Spinal cord (tissue), 10 donors: ENCODE measurements around the gene PFKL. TPM values are rescaled to one million over a fixed set of nuclear protein-coding genes. Genes with fewer than 3 reads are reported as not detected.
"Not testable (repeated sequence)": the region's sequence is repeated elsewhere in the genome, so short reads cannot be mapped to it uniquely, and the experiment has no call there.

Experiments
- DNase-seq, 6 donors: peaks; one replicate each; pipeline versions ENCODE4 v3.0.0 to v3.0.0-alpha.2; 2013 to 2015; ENCODE audit warnings: low spot score in 6 of 6, low read depth in 4 of 6
- H3K27ac ChIP-seq: one replicate; pipeline ENCODE4 v1.5.1; 2013; ENCODE audit warnings: low read depth, low read length, control low read depth
- H3K27me3 ChIP-seq: one replicate; pipeline ENCODE4 v1.6.1; 2013; ENCODE audit warnings: low read length; ENCODE audit not compliant: control insufficient read depth, insufficient read depth
- H3K36me3 ChIP-seq: one replicate; pipeline ENCODE4 v1.6.1; 2013; ENCODE audit warnings: low read length; ENCODE audit not compliant: control insufficient read depth, insufficient read depth
- H3K4me1 ChIP-seq: one replicate; pipeline ENCODE4 v1.6.1; 2013; ENCODE audit warnings: low read length; ENCODE audit not compliant: control insufficient read depth, insufficient read depth
- H3K4me3 ChIP-seq: one replicate; pipeline ENCODE4 v1.5.1; 2013; ENCODE audit warnings: low read depth, low read length, control low read depth
- H3K9me3 ChIP-seq: one replicate; pipeline ENCODE4 v1.6.1; 2013; ENCODE audit warnings: low read length; ENCODE audit not compliant: control insufficient read depth, insufficient read depth
- WGBS: methylation state at CpG from one replicate; pipeline ENCODE4 v1.1.5; 2013; ENCODE audit warnings: missing lambda C conversion rate; ENCODE audit not compliant: insufficient coverage; 5-methylcytosine and 5-hydroxymethylcytosine counted together
- polyA plus RNA-seq, 2 donors: library from polyadenylated mRNA; unstranded; fragments of 120-200 nt; gene quantifications; one replicate each; pipeline ENCODE4 v1.2.1, GENCODE V29; 2013; ENCODE audit not compliant: insufficient read length in 2 of 2
- total RNA-seq, 2 donors: library from RNA; depleted of rRNA in 1 of 2; stranded (reverse); fragments of 120-200 nt in 1 of 2; fragments of >200 nt in 1 of 2; gene quantifications; one replicate each; pipeline versions ENCODE4 v1.2.3 to v1.2.4, GENCODE V29; 2013 to 2014
- donor health status: healthy.

The PFKL gene
- total and polyA plus RNA-seq, 4 donors, result 107 to 172 (median 151) TPM

DNA sequence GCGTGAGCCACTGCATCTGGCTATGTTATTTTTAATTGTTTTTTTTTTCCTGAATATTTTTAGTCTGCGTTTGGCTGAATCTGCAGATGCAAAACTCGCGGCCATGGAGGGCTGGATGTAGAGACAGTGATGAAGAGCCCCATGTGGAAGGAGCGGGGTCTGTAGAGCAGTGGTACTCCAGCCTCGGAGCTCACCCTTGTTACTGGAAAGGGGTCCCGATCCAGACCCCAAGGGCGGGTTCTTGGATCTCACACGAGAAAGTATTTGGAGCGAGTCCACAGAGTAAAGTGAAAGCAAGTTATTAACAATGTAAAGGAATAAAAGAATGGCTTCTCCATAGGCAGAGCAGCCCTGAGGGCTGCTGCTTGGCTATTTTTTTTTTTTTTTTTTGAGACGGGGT, 56.3 kb downstream of the PFKL start:
- no peak overlapping the region for H3K4me3 ChIP-seq
- peaks cover 12% of the 10 kb centered on the region for H3K27me3 ChIP-seq
- WGBS, result 89% methylated on average over 8 of the region's 11 CpGs
- H3K9me3 ChIP-seq, result no peaks in the 10 kb centered on the region
- DNase-seq, result no peak
- no peak overlapping the region for H3K27ac ChIP-seq
- H3K36me3 ChIP-seq, result peaks cover 15% of the 10 kb centered on the region
- H3K4me1 ChIP-seq, result peaks cover 9% of the 10 kb centered on the region

DNA sequence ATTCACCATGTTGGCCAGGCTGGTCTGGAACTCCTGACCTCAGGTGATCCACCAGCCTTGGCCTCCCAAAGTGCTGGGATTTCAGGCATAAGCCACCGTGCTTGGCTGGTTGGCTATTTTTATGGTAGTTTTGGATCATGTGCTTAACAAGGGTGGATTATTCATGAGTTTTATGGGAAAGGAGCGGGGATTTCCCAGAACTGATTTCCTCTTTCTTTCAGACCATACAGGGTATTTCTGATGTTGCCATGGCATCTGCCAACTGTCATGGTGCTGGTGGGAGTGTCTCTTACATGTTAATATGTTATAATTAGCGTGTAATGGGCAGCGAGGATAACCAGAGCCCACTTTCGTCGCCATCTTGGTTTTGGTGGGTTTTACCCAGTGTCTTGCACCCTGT, 56.8 kb downstream of the PFKL start:
- Histone ChIP-seq H3K27ac (no peak overlapping the region), H3K4me1 (peaks cover 4% of the 10 kb centered on the region), H3K36me3 (peaks cover 14% of the 10 kb centered on the region), H3K27me3 (peaks cover 8% of the 10 kb centered on the region), H3K4me3 (no peak overlapping the region), H3K9me3 (no peaks in the 10 kb centered on the region)
- 75% methylated on average over 5 of the region's 6 CpGs for WGBS
- DNase-seq, result no peak

DNA sequence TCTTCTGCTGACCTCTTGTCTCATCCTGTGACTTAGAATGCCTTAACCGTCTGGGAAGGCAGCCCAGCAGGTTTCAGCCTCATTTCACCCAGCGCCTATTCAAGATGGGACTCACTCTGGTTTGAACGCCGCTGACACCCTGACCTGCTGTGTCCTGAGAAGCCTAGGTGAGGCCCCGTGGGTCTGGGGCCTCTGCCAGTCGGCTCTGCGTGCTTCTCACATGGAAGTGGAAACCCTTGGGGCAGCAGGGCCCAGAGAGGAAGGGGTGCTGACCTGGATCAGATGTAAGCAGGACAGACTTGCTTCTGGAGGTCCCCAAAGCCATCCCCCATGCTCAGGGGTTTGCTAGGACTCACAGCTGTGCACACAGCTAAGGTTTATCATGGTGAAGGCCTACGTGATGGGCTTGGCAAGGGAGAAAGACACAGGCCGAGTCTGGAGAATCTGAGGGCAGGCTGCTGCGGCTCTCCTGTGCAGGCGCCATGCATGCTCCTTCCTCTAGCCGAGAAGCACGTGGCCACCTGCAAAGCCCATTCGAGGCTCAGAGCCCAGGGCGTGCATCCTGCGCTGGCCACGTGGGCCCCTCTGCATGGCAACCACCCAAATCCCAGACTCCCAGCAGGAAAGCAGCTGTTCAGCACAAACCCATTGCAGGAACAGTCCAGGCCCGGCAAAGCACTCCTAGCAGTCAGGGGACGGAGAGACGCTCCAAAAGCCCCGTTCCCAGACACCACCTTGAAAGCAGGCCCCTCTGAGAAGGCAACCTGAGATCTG, 57.4 kb downstream of the PFKL start:
- peaks cover 1% of the 10 kb centered on the region for H3K27me3 ChIP-seq
- WGBS, result 84% methylated on average over 21 of the region's 21 CpGs
- H3K9me3 ChIP-seq, result no peaks in the 10 kb centered on the region
- DNase-seq, result no peak
- no peaks in the 10 kb centered on the region for H3K4me1 ChIP-seq
- no peak overlapping the region for H3K4me3 ChIP-seq
- no peak overlapping the region for H3K27ac ChIP-seq
- H3K36me3 ChIP-seq, result peaks cover 11% of the 10 kb centered on the region

DNA sequence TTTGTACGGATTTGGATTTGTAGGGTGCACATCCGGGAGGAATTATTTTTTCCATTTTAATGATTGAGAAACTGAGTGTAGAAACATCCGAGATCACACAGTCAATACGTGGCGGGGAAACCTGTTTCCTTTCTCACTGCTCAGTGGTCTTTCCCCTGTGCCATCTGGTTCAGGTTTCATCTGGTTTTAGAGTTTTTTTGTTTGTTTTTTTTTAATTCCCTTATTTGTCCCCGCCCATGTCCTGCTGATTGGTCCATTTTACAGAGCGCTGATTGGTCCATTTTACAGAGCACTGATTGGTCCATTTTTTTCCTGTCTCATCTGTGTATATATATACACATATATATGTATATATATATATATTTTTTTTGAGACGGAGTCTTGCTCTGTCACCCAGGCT, 59.5 kb downstream of the PFKL start:
- no peak for DNase-seq
- Histone ChIP-seq H3K36me3 (peaks cover 14% of the 10 kb centered on the region), H3K9me3 (peaks cover 2% of the 10 kb centered on the region), H3K27me3 (no peaks in the 10 kb centered on the region), H3K4me3 (no peak overlapping the region), H3K4me1 (no peaks in the 10 kb centered on the region), H3K27ac (no peak overlapping the region)
- WGBS, result 92% methylated on average over 4 of the region's 8 CpGs

DNA sequence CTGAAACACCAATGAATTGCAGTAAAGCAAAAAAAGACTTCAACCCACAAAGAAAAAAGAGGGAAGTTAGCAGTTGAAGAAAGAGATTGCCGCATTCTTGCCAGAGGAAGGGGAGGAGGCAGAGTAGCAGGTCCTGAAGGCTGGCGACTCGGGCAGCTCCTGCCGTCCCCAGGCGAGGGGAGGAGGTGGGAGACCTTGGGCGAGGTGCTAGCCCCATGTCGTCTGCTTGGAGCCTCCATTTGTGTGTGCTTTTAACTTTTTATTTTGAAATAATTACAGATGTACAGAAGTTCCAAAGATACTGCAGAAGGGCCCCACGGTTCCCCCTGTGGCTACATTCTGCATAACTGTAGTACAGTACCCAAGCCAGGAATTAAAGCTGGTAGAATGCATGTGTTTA, 60.3 kb downstream of the PFKL start:
- Histone ChIP-seq H3K4me3 (no peak overlapping the region), H3K9me3 (peaks cover 2% of the 10 kb centered on the region), H3K27ac (no peak overlapping the region), H3K27me3 (no peaks in the 10 kb centered on the region), H3K4me1 (no peaks in the 10 kb centered on the region), H3K36me3 (peaks cover 15% of the 10 kb centered on the region)
- DNase-seq, result no peak
- 64% methylated on average over 6 of the region's 8 CpGs for WGBS

DNA sequence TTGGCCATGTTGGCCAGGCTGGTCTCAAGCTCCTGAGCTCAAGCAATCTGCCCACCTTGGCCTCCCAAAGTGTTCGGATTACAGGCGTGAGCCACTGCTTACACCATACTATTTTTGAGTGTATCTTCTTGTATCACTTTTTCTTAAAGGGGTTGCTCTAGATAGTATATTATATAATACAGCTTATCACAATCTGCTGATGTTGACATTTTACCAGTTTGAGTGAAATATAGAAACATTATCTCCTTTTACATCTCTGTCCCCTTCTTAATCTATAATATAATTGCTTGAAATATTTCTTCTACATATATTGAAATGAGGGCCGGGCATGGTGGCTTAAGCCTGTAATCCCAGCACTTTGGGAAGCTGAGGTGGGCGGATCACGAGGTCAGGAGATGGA, 62.0 kb downstream of the PFKL start:
- not testable (repeated sequence) for H3K4me1 ChIP-seq, H3K27ac ChIP-seq, DNase-seq, H3K27me3 ChIP-seq, H3K4me3 ChIP-seq, H3K9me3 ChIP-seq
- peaks cover 28% of the 10 kb centered on the region for H3K36me3 ChIP-seq
- no CpG with 5 or more reads among the region's 5 CpGs for WGBS

DNA sequence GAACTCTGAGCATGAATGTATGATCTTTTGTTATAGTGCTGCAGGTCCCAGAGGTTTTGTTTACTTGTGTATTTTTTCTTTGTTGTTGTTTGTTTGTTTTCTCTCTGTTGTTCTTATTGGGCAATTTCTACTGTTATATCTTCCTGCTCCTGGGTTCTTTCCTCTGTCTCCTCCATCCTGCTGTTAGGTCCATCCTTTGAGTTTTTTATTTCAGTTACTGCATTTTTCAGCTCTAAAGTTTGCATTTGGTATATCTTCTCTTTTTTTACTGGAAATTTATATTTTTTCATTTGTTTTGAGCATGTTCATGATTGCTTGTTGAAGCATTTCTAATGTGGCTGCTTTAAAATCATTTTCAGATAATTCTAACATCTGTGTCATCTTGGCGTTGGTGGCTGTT, 63.4 kb downstream of the PFKL start:
- no peaks in the 10 kb centered on the region for H3K27me3 ChIP-seq
- no CpG with 5 or more reads among the region's 1 CpG for WGBS
- H3K4me1 ChIP-seq, result no peaks in the 10 kb centered on the region
- no peak overlapping the region for H3K27ac ChIP-seq
- H3K36me3 ChIP-seq, result peaks cover 22% of the 10 kb centered on the region
- H3K4me3 ChIP-seq, result no peak overlapping the region
- peaks cover 2% of the 10 kb centered on the region for H3K9me3 ChIP-seq
- DNase-seq, result no peak

DNA sequence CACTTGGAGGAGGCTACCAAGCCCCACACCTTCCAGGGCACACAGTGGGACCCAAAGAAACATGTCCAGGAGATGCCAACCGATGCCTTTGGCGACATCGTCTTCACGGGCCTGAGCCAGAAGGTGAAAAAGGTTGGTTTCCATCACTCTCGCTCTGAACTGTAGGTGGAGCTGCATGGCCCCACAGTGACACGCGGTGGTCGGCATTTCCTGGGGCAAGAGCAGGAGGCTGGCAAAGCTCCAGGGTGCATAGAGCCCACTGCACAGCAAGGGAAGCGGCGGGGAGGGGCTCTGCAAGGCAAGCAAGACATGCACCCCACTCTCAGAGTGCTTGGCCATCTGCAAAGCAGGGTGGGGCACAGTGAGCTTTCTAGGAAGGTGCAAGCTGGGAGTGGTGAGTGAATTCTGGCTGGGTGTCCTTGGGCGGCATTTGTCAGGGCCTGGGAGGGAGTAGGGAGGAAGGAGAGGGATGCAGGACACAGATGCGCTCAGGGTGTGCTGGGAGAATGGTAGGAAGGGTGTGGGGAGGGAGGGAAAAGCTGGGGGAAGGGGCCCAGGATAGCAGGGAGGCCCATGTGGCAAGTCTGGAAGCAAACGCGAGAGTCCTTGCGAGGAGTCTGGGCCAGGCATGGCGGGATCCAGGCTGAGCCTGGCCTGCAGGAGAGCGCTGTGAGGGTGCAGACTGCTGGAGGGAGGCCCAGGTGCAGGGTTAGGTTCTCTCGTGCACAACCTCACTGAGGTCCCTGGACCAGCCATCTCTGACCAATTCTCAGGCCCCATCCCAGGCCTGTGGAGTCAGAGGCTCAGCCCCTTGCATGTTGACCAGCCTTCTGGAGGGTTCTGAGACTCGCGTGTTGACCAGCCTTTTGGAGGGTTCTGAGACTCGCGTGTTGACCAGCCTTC, 64.5 kb downstream of the PFKL start:
- Histone ChIP-seq H3K27ac (no peak overlapping the region), H3K9me3 (peaks cover 2% of the 10 kb centered on the region), H3K27me3 (peaks cover 5% of the 10 kb centered on the region), H3K36me3 (peaks cover 22% of the 10 kb centered on the region), H3K4me3 (no peak overlapping the region), H3K4me1 (no peaks in the 10 kb centered on the region)
- WGBS, result 75% methylated on average over 18 of the region's 22 CpGs
- no peak for DNase-seq

DNA sequence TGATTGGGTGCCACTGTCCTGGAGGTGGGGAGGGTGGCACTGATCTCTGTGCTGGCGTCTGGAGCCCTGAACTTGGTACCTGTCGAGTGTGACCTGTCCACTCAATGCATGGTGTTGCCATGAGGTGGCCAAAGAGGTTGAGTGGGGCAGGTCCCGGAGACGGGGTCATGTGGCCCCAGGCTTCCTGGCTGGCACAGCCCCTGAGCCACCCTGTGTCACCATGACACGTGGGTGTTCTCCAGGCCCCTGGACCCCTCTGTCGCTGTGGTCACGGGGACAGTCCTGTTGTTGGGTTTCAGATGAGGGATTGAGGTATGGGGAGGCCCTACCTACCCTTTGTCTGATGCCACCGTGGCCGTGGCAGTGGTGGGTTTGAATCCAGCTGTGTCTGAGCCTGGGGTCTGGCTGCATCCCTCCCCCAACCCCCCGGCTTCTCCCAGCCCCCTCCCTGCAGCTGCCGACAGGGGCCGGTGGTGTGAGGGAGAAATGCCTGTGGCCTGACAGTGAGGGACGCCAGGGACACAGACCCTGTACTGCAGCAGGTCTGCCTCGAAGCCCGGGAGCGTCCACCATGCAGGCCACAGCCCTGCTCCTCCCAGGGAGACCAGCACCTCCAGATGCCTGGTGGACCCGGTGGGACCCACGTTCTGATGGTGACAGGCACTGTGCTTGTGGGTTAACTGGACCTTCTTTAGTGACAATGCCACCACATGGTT, 65.6 kb downstream of the PFKL start:
- WGBS, result 90% methylated on average over 13 of the region's 18 CpGs
- Histone ChIP-seq H3K27ac (no peak overlapping the region), H3K36me3 (peaks cover 23% of the 10 kb centered on the region), H3K27me3 (peaks cover 12% of the 10 kb centered on the region), H3K9me3 (peaks cover 2% of the 10 kb centered on the region), H3K4me1 (peaks cover 5% of the 10 kb centered on the region), H3K4me3 (no peak overlapping the region)
- no peak for DNase-seq
